Activated CD8-positive, alpha-beta memory T cell treated with anti-CD3 and anti-CD28 coated beads for 1 hour (primary cell): ENCODE data around the gene RNF128.
"Not testable (repeated sequence)": the region's sequence is repeated elsewhere in the genome, so short reads cannot be mapped to it uniquely, and the experiment has no call there.

Source experiments
- DNase-seq, 2 donors: peaks; one replicate each; pipeline ENCODE4 v3.0.0-alpha.2; 2020; ENCODE audit warnings: low read depth in 1 of 2; ENCODE audit errors: extremely low read depth in 1 of 2

Gene RNF128

DNA sequence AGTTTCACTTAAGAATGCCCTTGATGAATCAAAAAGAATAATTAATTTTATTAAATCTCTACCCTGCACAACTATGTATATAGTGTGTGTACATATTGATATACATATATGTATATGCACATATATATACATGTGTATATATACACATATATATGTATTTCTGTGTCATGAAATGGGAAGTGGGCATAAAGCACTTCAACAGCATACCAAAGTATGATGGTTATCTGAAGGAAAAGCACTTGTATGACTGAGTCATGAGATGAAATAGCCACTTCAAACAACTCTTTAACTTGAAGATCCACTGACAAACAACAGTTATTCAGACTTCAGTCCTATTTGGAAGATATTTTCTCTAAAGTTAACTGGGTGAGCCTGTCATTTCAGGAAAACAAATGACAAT is 16.3 kb downstream of the RNF128 start:
- DNase-seq, result no peak

DNA sequence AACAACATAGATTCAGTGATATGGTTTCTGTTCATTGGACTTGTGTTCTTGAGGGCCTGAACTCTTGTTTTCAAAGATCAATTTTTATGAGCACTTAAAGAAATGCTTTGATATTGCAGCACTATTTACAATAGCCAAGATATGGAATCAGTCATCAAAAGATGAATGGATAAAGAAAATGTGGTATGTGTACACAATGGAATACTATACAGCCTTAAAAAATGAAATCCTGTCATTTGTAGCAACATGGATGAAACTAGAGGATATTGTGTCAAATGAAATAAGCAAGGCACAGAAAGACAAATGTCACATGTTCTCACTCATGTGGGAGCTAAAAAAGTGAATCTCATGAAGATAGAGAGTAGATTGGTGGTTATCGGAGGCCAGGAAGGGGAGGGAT is 21.9 kb downstream of the RNF128 start:
- DNase-seq, result no peak

DNA sequence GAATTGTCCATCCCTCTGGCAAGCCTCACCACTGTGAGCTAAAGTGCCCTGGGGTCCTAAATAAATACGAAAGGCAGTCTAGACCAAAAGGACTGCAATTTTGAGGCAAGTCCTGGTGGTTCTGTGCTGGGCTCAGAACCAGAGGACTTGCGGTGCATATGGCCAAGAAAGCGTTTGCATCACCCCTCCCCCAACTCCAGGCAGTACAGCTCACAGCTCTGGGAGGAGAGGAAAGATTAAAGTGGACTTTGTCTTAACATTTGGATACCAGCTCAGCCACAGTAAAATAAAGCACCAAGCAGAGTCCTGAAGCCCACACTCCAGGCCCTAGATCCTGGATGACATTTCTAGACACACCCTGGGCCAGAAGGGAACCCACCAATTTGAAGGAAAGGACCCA is 24.9 kb downstream of the RNF128 start:
- no peak for DNase-seq

DNA sequence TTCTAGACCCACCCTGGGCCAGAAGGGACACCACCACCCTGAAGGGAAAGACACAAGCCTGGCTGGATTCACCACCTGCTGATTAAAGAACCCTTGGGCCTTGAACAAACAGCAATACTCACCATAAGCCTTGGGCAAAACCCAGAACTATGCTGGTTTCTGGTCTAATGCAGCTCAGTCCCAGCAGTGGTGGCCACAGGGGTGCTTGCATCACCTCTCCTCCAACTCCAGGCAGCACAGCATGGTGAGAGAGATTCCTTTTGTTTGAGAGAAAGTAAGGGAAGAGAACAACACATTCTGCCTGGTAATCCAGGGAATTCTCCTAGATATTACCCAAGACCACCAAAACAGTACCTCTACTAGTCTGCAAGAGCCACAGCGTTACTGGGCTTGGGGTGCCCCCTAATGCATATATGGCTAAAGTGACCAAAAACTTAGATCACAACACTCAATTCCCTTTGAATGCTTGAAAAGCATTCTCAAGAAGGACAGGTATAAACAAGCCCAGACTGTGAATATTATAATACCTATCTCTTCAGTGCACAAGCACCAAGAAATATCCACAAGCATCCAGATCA is 25.7 kb downstream of the RNF128 start:
- DNase-seq, result no peak

DNA sequence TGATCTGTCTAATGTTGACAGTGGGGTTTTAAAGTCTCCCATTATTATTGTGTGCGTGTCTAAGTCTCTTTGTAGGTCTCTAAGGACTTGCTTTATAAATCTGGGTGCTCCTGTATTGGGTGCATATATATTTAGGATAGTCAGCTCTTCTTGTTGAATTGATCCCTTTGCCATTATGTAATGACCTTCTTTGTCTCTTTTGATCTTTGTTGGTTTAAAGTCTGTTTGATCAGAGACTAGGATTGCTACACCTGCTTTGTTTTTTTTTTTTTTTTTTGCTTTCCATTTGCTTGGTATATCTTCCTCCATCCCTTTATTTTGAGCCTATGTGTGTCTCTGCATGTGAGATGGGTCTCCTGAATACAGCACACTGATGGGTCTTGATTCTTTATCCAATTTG is 42.8 kb downstream of the RNF128 start:
- not testable (repeated sequence) for DNase-seq

DNA sequence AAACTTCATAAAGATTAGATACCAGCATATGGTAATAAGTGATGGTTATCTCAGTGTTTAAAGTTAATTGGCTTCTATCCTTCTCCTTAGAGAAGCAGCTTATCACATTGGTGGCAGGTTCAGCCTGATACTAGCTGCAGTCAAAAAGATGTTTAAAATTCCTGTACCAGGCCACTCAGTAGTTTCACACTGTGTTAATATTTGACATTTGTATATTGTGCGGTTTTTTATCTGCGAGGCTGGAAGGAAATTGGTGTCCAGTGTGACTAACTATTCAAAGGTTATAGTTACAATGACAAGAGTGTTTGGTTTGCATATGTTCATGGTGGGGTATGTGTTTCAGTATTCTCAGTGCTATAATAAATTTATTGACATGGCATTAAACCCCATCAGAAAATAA is 48.5 kb downstream of the RNF128 start:
- DNase-seq, result no peak

DNA sequence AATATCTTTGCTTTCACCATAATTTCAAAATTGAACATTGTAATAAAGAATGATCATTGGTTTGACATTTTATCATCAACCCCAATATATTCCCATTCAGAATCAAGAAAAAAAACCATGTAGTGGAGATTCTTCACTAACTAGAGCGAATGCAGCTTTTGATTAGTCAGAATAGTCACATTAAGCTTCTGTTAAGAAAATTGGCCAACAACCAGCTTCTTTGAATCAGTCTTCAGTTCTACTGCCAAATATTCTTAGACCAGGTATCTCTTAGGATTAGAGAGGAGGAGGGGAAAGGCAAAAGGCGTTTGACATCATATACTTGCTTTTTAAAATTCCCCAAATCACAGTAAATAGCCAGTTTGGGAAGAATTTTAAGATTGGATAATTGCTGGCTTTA is 53.8 kb downstream of the RNF128 start:
- DNase-seq, result no peak

DNA sequence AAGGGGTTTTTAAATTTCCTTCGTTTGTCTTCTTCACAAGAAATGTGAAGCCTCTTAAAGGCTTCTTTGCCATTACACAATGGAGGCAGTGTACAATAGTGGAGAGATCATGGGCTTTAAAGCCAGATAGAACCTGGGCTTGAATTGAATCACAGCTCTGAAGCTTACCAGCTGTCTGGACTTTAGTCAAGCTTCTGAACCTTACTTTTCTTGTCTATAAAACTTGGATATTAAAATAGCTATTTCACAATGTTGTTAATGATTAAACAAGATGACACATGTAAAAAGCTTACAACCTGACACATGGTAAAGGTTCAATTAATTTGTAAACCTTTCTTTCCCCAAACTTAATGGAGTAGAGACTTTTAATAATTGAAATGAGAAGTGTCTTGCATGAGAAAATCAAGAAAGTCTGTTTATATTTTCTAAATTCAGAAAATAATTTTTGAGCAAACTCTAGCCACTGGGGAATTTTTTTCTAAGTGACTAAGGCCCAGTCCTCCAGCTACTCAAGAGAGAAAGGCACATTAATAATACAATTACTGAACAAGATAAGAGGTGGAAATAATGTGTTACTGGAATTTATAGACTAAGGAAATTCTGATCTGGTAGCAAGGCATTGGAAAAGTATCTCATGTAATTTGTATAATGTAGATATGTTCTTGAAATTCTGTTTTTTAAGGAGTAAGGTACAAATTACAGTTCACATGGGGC is 54.3 kb downstream of the RNF128 start:
- no peak for DNase-seq

DNA sequence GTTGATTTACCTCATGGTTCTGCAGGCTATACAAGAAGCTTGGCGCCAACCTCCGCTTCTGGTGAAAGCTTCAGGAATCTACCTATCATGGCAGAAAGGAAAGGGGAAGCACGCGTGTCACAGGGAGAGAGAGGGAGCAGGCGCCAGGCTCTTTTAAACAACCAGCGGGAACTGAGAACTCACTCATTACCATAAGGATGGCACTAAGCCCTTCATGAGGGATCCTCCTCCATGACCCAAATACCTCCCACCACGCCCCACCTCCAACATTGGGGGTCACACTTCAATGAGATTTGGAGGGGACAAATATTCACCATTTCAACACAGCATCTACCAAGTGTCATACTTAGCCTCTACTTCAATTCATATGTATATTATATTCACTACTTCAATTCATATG is 57.2 kb downstream of the RNF128 start:
- DNase-seq, result no peak

DNA sequence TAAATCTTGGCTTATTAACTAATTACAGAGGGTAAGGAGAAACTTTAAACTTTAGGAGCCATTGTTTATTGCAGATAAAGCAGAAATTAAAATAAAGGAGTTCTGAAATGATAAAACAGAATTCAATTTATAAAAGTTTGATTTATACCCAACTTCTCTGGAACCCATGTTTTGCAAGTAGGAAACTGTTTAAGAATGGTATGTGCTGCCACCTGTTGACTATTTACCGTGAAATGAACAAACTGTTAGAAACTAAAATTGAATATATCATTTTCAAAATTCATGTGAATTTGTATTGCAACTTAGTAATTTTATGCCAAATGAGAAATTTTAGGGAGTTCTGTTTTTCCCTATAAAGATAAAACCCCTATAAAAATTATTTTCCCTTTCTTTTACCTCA is 65.0 kb downstream of the RNF128 start:
- no peak for DNase-seq

DNA sequence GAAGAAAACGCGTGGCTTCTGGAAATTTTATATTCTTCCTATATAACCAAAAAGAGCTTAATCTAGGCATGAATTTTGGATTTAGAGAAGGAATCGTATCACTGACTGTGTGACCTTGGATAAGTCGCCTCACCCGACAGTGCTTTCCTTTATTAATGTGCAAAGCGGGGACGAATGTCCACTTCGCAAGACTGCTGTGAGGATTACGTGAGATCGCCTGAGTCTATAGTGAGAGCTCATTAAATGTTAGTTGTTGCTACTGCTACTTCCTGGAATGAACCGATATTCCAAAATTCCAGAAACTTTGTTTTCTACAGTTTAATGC is 75.5 kb downstream of the RNF128 start:
- no peak for DNase-seq

DNA sequence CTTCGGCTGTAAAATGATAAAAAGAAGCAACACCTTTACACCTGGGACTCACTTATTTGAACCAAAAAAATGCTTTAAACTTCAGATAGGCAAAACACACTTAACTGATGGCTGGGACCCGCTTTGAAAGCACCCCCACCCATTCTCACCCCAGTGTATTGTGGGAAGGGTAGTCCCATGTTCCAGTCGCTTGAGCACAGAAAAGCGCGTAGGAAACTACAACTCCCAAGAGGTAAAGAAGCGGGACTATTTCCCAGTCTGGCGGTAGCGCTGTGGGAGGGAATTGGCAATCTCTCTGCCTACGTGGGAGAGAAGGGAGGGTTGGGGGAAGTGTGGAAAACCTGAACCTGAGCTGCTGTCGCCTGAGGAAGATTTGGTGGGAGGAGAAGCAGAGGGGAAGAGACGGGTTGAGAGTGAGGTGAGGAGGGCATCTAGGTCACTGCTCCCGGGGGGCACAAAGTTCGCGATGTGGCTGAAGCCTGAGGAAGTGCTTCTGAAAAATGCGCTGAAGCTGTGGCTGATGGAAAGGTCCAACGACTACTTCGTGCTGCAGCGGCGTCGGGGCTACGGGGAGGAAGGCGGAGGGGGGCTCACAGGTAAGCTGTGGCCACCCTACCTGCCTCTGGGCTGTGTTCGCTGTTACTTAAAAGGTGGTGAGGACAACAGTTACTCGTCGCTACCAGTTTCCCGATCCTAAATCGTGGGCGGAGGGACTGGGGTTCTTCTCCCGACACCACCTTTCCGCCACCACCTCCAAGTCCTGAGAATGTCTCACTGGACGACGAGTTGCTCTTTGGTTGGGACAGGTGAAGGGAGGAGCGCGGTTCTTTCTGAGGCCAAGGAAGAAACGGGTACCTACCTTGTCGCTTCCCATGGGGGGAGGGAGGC is 76.1 kb downstream of the RNF128 start, which contains the start of gene TBC1D8B:
Gene TBC1D8B, plus strand, starts transcription at position 286 of the 888 bp plus-strand sequence. Its CDS starts 181 bp downstream, at position 467.
- no peak for DNase-seq

DNA sequence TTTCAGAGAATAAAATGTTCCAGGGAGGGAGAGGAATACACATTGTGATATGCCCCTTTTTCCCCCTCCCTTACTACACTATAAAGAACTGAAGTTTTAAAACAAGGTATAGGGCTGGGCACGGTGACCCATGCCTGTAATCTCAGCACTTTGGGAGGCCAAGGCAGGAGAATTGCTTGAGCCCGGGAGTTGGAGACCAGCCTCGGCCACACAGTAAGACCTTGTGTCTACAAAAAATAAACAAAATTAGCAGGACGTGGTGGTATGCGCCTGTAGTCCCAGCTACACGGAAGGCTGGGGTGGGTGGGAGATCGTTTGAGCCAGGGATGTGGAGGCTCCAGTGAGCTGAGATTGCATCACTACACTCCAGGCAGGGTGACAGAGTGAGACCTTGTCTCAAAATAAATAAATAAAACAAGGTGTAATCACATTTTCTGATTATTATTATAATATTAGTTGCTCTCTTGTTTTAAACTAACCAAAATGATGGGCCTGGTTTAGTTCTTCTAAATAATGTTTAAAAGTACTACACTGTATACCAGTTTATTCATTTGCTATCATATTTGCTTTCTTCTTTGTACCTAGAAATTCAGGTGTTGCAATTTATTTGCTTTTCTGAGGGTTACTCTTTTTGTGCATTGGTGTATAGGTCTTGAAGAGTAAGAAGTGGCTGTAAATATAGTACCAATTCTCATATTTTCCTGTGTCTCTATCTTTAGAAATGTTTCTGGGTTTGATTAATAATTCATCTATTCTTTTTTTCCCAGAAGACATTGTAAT is 84.8 kb downstream of the RNF128 start:
- no peak for DNase-seq

DNA sequence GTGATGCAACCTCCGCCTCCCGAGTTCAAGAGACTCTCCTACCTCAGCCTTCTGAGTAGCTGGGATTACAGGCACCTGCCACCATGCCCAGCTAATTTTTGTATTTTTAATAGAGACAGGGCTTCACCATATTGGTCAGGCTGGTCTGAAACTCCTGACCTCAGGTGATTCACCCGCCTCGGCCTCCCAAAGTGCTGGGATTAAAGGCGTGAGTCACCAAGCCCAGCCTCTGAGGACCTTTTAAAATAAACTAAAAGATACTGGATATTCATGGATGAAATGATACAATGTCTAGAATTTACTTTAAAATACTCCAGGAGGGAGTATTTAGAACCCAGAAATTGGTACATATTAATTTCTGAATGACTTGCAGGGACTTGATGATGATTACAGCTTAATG is 86.4 kb downstream of the RNF128 start:
- not testable (repeated sequence) for DNase-seq

DNA sequence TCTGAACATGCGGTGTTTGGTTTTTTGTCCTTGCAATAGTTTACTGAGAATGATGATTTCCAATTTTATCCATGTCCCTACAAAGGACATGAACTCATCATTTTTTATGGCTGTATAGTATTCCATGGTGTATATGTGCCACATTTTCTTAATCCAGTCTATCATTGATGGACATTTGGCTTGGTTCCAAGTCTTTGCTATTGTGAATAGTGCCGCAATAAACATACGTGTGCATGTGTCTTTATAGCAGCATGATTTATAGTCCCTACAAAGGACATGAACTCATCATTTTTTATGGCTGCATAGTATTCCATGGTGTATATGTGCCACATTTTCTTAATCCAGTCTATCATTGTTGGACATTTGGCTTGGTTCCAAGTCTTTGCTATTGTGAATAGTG is 87.6 kb downstream of the RNF128 start:
- not testable (repeated sequence) for DNase-seq
